K562 (cell line): Measurements from ENCODE around the gene SIDT2. TPM values are rescaled to one million over a fixed set of nuclear protein-coding genes. Genes with fewer than 3 reads are reported as not detected.

Experiments used
- ARNT ChIP-seq, 2 experiments: fragments of 450-650 bp; IDR thresholded peaks; 2 replicates each; pipeline ENCODE4 v1.6.1; 2016; ENCODE audit warnings: mild to moderate bottlenecking in 1 of 2
- CUX1 ChIP-seq: fragments of 200-800 bp; sonication (Bioruptor generic); IDR thresholded peaks from 2 replicates; pipeline ENCODE4 v1.6.1; 2016; ENCODE audit warnings: missing genetic modification characterization, missing compliant biosample characterization
- E2F4 ChIP-seq: sonication (generic); formaldehyde crosslinking; IDR thresholded peaks from 2 replicates; pipeline ENCODE4 v1.8.0; 2022; ENCODE audit warnings: mild to moderate bottlenecking, low read depth, missing genetic modification reagents
- E4F1 ChIP-seq: fragments of 250-450 bp; sonication (Bioruptor Pico); IDR thresholded peaks from 2 replicates; pipeline ENCODE4 v1.5.0; 2021; ENCODE audit warnings: mild to moderate bottlenecking, borderline replicate concordance
- MYBL2 ChIP-seq, 2 experiments: fragments of 450-650 bp in 1 of 2; sonication (generic) in 1 of 2; formaldehyde crosslinking in 1 of 2; IDR thresholded peaks; 2 replicates each; pipeline versions ENCODE4 v1.6.1 to v1.8.1; 2017 to 2022; ENCODE audit warnings: borderline replicate concordance in 1 of 2, inconsistent platforms in 1 of 2, low read depth in 1 of 2, mild to moderate bottlenecking in 1 of 2, missing genetic modification reagents in 1 of 2, moderate library complexity in 1 of 2
- NFYB ChIP-seq: IDR thresholded peaks from 2 replicates; pipeline ENCODE4 v1.6.1; 2011; ENCODE audit warnings: mild to moderate bottlenecking, moderate library complexity; ENCODE audit not compliant: insufficient read length; ENCODE audit errors: extremely low read depth
- PHB2 ChIP-seq: fragments of 450-650 bp; IDR thresholded peaks from 2 replicates; pipeline ENCODE4 v1.6.1; 2017; ENCODE audit warnings: low read depth
- SMAD2 ChIP-seq: fragments of 150-350 bp; IDR thresholded peaks from 2 replicates; pipeline ENCODE4 v1.6.1; 2014; ENCODE audit warnings: low read depth, mild to moderate bottlenecking, low read length
- ZBTB33 ChIP-seq: sonication (generic); formaldehyde crosslinking; IDR thresholded peaks from 2 replicates; pipeline ENCODE4 v1.8.1; 2023; ENCODE audit warnings: mild to moderate bottlenecking, missing genetic modification reagents
- ZC3H8 ChIP-seq: fragments of 450-650 bp; IDR thresholded peaks from 2 replicates; pipeline ENCODE4 v1.6.1; 2017
- ZNF212 ChIP-seq: fragments of 450-650 bp; formaldehyde crosslinking; IDR thresholded peaks from 2 replicates; pipeline ENCODE4 v1.4.0; 2020; ENCODE audit warnings: mild to moderate bottlenecking
- ZNF224 ChIP-seq: sonication (generic); formaldehyde crosslinking; IDR thresholded peaks from 2 replicates; pipeline ENCODE4 v1.8.0; 2022; ENCODE audit warnings: mild to moderate bottlenecking, missing genetic modification reagents
- ZNF316 ChIP-seq: fragments of 450-650 bp; IDR thresholded peaks from 2 replicates; pipeline ENCODE4 v1.6.1; 2016
- ZNF699 ChIP-seq: fragments of 250-450 bp; sonication (Bioruptor Pico); IDR thresholded peaks from 2 replicates; pipeline ENCODE4 v1.8.0; 2021; ENCODE audit warnings: mild to moderate bottlenecking, moderate library complexity; ENCODE audit not compliant: insufficient replicate concordance
- ZNF785 ChIP-seq: fragments of 250-450 bp; sonication (Bioruptor Pico); IDR thresholded peaks from 2 replicates; pipeline ENCODE4 v1.4.0; 2020; ENCODE audit warnings: mild to moderate bottlenecking
- ZNF830 ChIP-seq: fragments of 250-450 bp; sonication (Bioruptor Pico); IDR thresholded peaks from 2 replicates; pipeline ENCODE4 v1.5.0; 2021; ENCODE audit warnings: mild to moderate bottlenecking
- polyA plus RNA-seq, 8 experiments: library from polyadenylated mRNA; depleted of rRNA in 4 of 8; stranded (reverse) in 5 of 8; unstranded in 3 of 8; fragments of >200 nt; fragmentation: Nextera tagmentation in 2 of 8; fragmentation: Illumina TruSeq in 1 of 8; extraction: Ambion mirVana in 2 of 8; extraction: Trizol in 1 of 8; gene quantifications; 2 replicates each; pipeline versions ENCODE4 v1.2.1 to v1.2.3, GENCODE V29; 2011 to 2014; ENCODE audit warnings: inconsistent platforms in 1 of 8, missing spikeins in 1 of 8
- total RNA-seq, 7 experiments: library from RNA; depleted of rRNA in 6 of 7; stranded (reverse); fragments of >200 nt in 6 of 7; fragmentation: Illumina TruSeq in 2 of 7; extraction: Trizol in 2 of 7; gene quantifications; 2 replicates each; pipeline versions ENCODE4 v1.2.1 to v1.2.3, GENCODE V29; 2011 to 2021; ENCODE audit warnings: low replicate concordance in 1 of 7

SIDT2 gene
- total and polyA plus RNA-seq, 9 of the 15 experiments (the other 6 are each of a cell fraction or from before 2014, with no cell fraction given) = 2.4 to 20.2 (median 6.5) TPM

- TF ChIP-seq PHB2 = no peak
- TF ChIP-seq ZNF785 (CRISPR knock-in tag) = no peak
- no peak for TF ChIP-seq CUX1
- no peak for TF ChIP-seq ZNF212 (CRISPR knock-in tag)
- no peak for TF ChIP-seq E4F1 (CRISPR knock-in tag)
- no peak for TF ChIP-seq ZBTB33
- TF ChIP-seq ZC3H8 = no peak
- TF ChIP-seq NFYB = no peak
- TF ChIP-seq ZNF699 (CRISPR knock-in tag) = no peak
- no peak for TF ChIP-seq ZNF316
- TF ChIP-seq ARNT (IDR thresholded peaks at IDR 0.05) = no peak
- no peak for TF ChIP-seq E2F4 (CRISPR knock-in tag)
- TF ChIP-seq ZNF224 (CRISPR knock-in tag) = no peak
- TF ChIP-seq SMAD2 = no peak
- TF ChIP-seq MYBL2 (IDR thresholded peaks at IDR 0.05; ENCODE audit: low read depth) = no peak
- no peak for TF ChIP-seq MYBL2 (CRISPR knock-in tag; IDR thresholded peaks at IDR 0.05; ENCODE audit: borderline replicate concordance)
- no peak for TF ChIP-seq ZNF830
Measured at GRCh38 chr11:117144477-117145392, 33.8 kb upstream of the SIDT2 start (continued).
